GM19468 (cell line): ENCODE results near the gene SPIRE2.
"Not testable (repeated sequence)": the region's sequence is repeated elsewhere in the genome, so short reads cannot be mapped to it uniquely, and the experiment has no call there.

Source experiments
- ATAC-seq: cut with Tn5 transposase; IDR thresholded peaks from one replicate; pipeline ENCODE4 v1.9.1; 2021; ENCODE audit warnings: mild to moderate bottlenecking, moderate library complexity, moderate number of reproducible peaks; ENCODE audit not compliant: unreplicated experiment; ENCODE audit errors: extremely low read depth

Gene SPIRE2

DNA sequence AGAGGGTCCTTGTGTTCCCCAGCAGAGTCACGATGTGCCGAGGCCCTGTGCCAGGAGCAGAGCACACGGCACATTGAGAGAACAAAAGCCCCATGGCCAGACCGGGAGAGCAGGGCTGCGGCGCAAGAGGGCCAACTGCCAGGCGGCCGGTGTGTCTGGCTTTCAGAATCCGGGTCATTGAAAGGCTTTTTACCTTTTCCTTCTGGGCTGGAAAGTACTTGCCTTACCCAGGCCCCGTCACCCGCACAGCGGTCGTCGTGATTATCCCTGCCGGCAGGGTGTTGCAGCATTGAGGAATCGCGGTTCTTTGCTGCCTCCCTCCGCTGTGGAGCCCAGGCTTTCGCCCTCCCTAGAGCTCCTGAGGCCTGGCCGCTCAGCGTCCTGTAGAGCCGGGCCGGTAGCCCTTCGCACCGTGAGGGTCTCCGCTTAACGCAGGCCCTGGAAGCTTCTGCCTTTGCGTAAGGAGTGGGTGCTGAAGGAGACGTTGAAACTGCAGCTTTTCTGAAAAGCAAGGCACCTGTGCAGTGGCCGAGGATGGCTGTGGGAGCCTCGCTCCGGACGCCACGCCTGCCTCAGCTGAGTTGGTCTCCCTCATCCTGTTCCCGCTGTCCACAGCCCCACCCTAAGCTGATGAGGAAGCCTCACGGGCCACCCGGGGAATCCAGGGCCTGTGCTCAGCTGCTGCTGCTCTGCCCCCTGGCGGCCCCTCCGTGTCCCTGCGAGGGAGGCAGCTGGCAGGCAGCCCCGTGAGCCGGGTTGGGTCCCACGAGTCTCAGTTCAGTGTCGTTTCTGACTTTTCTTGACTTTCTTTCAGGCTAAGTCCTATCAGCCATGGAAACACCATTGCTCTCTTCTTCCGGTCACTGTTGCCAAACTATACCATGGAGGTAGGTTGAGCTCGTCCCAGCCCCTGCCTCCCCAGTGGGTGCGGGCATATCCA lies 81.8 kb downstream of the SPIRE2 start:
- ATAC-seq: no peak

- ATAC-seq: no peak
These were observed 82.6 kb downstream of the SPIRE2 start for GRCh38 chr16:89910717-89911354.

DNA sequence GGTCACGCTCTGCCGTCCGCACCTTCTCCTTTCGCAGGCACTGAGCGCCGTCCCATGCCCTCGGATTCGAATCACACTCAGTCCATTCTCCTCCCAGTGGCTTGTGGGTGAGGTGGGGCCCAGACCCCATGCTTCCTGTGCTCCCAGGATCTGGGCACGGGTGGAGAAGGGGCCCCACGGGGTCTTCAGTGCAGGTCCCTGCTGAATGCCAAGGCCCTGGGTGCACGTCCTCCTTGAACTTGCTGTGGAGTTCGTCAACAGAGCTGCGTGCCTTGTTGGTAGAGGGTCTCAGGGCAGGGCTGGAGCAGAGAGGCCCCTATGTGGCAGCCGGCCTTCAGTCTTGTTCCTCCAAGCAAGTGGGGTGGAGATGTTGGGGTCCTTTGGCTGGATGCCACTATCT lies 83.1 kb downstream of the SPIRE2 start:
- ATAC-seq: no peak

- no peak for ATAC-seq
These were observed 83.9 kb downstream of the SPIRE2 start for GRCh38 chr16:89912143-89912542.

GRCh38 chr16:89912627-89913026 lies 84.4 kb downstream of the SPIRE2 start:
- ATAC-seq: no peak

GRCh38 chr16:89913408-89914387 lies 85.4 kb downstream of the SPIRE2 start:
- ATAC-seq: no peak

DNA sequence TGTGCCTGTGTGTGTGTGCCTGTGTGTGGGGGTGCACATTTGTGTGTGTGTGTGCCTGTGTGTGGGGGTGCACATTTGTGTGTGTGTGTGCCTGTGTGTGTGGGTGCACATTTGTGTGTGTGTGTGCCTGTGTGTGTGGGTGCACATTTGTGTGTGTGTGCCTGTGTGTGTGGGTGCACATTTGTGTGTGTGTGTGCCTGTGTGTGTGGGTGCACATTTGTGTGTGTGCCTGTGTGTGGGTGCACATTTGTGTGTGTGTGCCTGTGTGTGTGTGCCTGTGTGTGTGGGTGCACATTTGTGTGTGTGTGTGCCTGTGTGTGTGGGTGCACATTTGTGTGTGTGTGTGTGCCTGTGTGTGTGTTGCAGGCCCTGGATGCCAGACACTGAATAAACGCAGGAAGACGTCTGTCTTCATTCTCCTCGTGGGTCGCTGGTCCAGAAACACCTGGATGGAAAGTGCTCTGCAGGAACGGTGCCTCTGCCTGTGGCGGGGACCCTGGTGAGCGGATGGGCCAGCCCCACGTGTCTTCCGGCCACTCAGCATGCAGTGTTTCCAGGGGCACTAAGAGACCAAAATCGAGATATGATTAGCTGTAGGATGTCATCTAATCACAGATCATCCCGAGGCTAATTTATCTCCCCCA lies 86.5 kb downstream of the SPIRE2 start:
- not testable (repeated sequence) for ATAC-seq

DNA sequence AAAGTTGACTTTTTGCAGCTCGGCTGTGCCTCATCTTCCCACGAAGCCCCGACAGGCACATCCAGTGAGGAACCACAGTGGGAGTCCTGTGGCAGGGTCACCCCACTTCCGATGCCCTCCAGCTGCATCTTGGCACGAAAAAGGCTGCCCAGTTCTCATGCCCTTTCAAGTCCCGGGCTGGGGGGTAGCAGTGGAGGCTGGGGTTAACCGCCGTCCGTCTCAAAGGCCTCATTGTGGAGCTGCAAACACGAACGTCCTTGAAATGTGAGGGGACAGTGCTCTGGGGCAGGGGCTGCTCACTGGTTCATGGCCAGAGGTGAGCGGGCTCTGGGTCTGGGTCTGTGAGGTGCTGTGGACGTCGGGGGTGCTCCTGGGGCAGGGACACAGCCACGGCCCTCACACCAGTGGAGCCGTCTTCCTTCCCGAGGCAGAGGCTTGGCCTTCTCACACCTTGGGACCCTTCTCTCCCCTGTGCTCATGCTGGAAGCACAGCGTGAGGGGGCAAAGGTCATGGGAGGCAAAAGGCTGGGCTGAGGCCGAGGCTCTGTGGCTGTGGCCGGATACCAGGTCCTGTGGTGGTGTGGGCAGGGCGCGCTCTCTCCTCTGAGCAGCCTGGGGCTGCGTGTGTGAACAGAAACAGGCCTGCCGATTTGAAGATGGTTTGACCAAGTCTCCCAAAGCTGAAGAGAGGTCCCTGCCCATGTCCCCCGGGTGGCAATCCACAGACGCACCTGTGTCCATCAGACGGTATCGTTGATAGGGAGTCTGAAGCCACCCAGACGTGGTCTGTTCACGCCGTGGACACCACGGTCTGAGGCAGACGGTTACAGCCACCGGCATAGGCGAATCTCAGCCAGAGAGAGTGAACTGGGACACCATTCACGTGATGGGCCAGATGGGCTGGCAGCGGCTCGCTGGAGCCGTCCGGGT lies 87.3 kb downstream of the SPIRE2 start:
- no peak for ATAC-seq

DNA sequence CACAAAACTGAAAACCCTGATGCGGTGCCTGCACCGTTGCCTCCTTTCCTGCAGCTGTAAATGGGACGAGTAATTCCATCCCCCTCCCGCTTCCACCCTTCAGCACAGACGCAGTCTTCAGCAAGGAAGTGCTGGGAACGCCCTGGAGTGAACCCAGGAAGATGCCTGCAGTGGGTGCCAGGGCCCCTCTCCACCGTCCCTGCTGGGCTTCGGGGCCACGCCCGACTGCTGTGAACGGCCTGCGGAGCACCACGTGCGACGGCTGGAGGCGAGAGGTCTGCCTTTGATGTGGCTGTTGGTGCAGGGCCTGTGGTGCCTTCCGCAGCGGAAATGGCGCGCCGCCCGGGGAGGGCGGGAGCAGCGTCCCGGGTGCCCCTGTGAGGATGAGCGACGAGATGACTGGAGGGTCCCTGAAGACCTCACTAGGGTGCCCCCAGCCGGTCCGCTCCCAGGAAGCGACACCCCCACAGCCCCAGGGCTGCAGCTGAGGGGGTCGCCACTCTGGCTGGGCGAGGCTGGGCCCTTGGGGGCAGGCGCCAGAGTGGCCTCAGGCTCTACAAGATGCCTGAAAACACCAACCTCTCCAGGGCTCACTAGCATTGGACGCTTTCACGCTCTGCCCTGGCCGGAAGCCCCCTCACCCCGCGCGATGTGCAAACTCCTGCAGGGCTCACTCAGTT lies 89.6 kb downstream of the SPIRE2 start:
- ATAC-seq: peak; percentile 74

GRCh38 chr16:89918453-89919347 lies 90.4 kb downstream of the SPIRE2 start, which contains the start of gene MC1R:
TSS of gene MC1R (plus strand) at chr16:89918862. CDS start at chr16:89919259, 397 bp downstream.
- ATAC-seq: no peak

DNA sequence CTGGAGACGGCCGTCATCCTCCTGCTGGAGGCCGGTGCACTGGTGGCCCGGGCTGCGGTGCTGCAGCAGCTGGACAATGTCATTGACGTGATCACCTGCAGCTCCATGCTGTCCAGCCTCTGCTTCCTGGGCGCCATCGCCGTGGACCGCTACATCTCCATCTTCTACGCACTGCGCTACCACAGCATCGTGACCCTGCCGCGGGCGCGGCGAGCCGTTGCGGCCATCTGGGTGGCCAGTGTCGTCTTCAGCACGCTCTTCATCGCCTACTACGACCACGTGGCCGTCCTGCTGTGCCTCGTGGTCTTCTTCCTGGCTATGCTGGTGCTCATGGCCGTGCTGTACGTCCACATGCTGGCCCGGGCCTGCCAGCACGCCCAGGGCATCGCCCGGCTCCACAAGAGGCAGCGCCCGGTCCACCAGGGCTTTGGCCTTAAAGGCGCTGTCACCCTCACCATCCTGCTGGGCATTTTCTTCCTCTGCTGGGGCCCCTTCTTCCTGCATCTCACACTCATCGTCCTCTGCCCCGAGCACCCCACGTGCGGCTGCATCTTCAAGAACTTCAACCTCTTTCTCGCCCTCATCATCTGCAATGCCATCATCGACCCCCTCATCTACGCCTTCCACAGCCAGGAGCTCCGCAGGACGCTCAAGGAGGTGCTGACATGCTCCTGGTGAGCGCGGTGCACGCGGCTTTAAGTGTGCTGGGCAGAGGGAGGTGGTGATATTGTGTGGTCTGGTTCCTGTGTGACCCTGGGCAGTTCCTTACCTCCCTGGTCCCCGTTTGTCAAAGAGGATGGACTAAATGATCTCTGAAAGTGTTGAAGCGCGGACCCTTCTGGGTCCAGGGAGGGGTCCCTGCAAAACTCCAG lies 91.5 kb downstream of the SPIRE2 start:
- no peak for ATAC-seq

DNA sequence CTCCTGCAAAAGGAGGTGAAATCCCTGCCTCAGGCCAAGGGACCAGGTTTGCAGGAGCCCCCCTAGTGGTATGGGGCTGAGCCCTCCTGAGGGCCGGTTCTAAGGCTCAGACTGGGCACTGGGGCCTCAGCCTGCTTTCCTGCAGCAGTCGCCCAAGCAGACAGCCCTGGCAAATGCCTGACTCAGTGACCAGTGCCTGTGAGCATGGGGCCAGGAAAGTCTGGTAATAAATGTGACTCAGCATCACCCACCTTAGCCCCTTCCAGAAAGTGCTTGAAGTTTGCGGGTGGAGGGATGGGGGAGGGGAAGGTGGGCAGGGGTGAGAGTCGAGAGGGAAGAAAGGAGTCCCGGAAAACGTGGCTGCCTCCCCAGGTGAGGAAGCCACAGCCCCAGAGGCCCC lies 92.4 kb downstream of the SPIRE2 start:
- ATAC-seq: no peak
